OCI-LY7 (cell line): ENCODE measurements around the gene CAPN14. TPM values are rescaled to one million over a fixed set of nuclear protein-coding genes. Genes with fewer than 3 reads are reported as not detected.
A peak's percentile ranks its signal among the peaks of the same experiment; 100 is the strongest.

Experiments used
- BruUV-seq: library from RNA; stranded (reverse); fragments of 400-500 nt; replicated peaks from 2 replicates; lab custom pipeline; 2021; lab: Mats Ljungman, UMichigan
- CTCF ChIA-PET: fragments of 300-600 bp; sonication (Branson Sonifier 250); formaldehyde crosslinking; loops from one replicate; lab custom pipeline; 2022; ENCODE audit warnings: antibody characterized with exemption; ENCODE audit not compliant: unreplicated experiment; lab: Charles Lee
- POLR2A ChIA-PET: fragments of 300-600 bp; sonication (Branson Sonifier 250); formaldehyde crosslinking; loops from one replicate; lab custom pipeline; 2022; ENCODE audit warnings: antibody characterized with exemption; lab: Charles Lee
- DNase-seq: peaks from one replicate; pipeline ENCODE4 v3.0.0-alpha.2; 2015; ENCODE audit warnings: low spot score
- H2AFZ ChIP-seq: fragments of 200-600 bp; sonication (generic), shearing (Covaris generic); 2 replicates; pipeline ENCODE4 v1.6.1; 2014; ENCODE audit warnings: mild to moderate bottlenecking, antibody characterized with exemption, low read length, moderate library complexity
- H3K27ac ChIP-seq: fragments of 200-600 bp; sonication (generic); 2 replicates; pipeline ENCODE4 v1.5.1; 2014; ENCODE audit warnings: mixed run types, low read depth, mild to moderate bottlenecking, moderate library complexity, low read length, inconsistent platforms; ENCODE audit not compliant: poor library complexity, severe bottlenecking
- H3K36me3 ChIP-seq: fragments of 200-600 bp; sonication (generic); 2 replicates; pipeline ENCODE4 v1.6.1; 2014; ENCODE audit warnings: mild to moderate bottlenecking, antibody characterized with exemption, low read length, moderate library complexity, mixed read lengths; ENCODE audit not compliant: insufficient read depth
- H3K4me1 ChIP-seq: fragments of 200-600 bp; sonication (generic); 2 replicates; pipeline ENCODE4 v1.5.1; 2014; ENCODE audit warnings: mild to moderate bottlenecking, low read length; ENCODE audit not compliant: insufficient read depth, poor library complexity, severe bottlenecking
- H3K4me2 ChIP-seq: fragments of 200-600 bp; sonication (generic); 2 replicates; pipeline ENCODE4 v1.6.1; 2014; ENCODE audit warnings: mild to moderate bottlenecking, low read length
- H3K4me3 ChIP-seq: fragments of 200-600 bp; sonication (generic); 2 replicates; pipeline ENCODE4 v1.5.1; 2014; ENCODE audit warnings: mild to moderate bottlenecking, low read depth, low read length; ENCODE audit not compliant: poor library complexity, severe bottlenecking
- H3K79me2 ChIP-seq: fragments of 200-600 bp; sonication (generic); 2 replicates; pipeline ENCODE4 v1.6.1; 2016; ENCODE audit warnings: low read depth, mild to moderate bottlenecking, low read length, moderate library complexity, mixed read lengths; ENCODE audit not compliant: insufficient read depth
- H3K9me2 ChIP-seq: fragments of 200-600 bp; sonication (generic); 2 replicates; pipeline ENCODE4 v1.6.1; 2016; ENCODE audit warnings: mild to moderate bottlenecking, low read length, mixed read lengths; ENCODE audit not compliant: insufficient read depth
- H3K9me3 ChIP-seq: fragments of 200-600 bp; sonication (generic); 2 replicates; pipeline ENCODE4 v1.6.1; 2014; ENCODE audit warnings: mild to moderate bottlenecking, mixed run types, low read length, mixed read lengths
- H4K20me1 ChIP-seq: fragments of 200-600 bp; sonication (generic); 2 replicates; pipeline ENCODE4 v1.6.1; 2014; ENCODE audit warnings: mild to moderate bottlenecking, antibody characterized with exemption, low read length, moderate library complexity, mixed read lengths; ENCODE audit not compliant: insufficient read depth
- EZH2phosphoT487 ChIP-seq: fragments of 200-600 bp; sonication (generic); IDR thresholded peaks from 2 replicates; pipeline ENCODE4 v1.6.1; 2018; ENCODE audit warnings: low read depth, borderline replicate concordance, mild to moderate bottlenecking, mixed run types, antibody characterized with exemption, low read length, moderate library complexity, mixed read lengths
- intact Hi-C: fragments of 100-400 bp; cut with micrococcal nuclease; formaldehyde crosslinking; loops from one replicate; pipeline ENCODE4 v1.10.0; 2022; ENCODE audit not compliant: unreplicated experiment
- total RNA-seq, 2 experiments: library from RNA; depleted of rRNA in 1 of 2; stranded (reverse); fragments of >200 nt in 1 of 2; shearing (Covaris generic) in 1 of 2; gene quantifications; 2 replicates each; pipeline ENCODE4 v1.2.3, GENCODE V29; 2014 to 2022
- TF ChIP-seq, protein P1 (sequence below): fragments of 200-600 bp; sonication (generic); conservative IDR thresholded peaks from 2 replicates; pipeline ENCODE4 v1.5.1; 2014; ENCODE audit warnings: mild to moderate bottlenecking, antibody characterized with exemption, low read length, moderate library complexity, mixed read lengths

CAPN14 gene
- total RNA-seq, 2 experiments from 2014 or later, result 1.4 to 4.0 TPM

DNA sequence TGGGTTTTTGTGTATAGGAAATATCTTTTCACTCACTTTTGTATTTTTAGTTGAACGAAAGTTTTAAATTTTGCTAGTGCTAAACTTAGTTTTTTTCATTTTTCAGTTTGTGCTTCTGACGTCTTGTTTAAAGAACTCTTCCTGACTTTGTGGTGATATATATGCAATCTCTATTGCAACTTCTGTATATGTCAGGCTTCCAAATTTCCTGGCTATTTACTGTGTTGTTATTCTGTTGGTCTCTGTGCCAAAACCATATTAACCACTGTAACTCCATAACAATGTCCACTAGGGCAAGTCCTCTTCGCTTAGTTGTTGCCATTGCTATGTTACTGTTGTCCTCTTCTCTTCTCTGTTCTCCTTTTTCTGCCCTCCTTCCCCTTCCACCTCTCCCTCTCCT is 13.4 kb upstream of the CAPN14 start:
- intact Hi-C loops, result no loop called here

GRCh38 chr2:31228717-31229116 is 11.4 kb upstream of the CAPN14 start:
- peak overlapping the region; percentile 51; the same call in 1 of the 2 replicates for H2AFZ ChIP-seq
- CTCF ChIA-PET, result interaction anchor here (0.7 to 1.7 kb wide), 2 partner anchors 10 to 27 kb away, joined by 3 read pairs; no protein-coding TSS in a partner anchor

More for the DNA sequence above, 13.4 kb upstream of the CAPN14 start:
- H3K9me3 ChIP-seq, result no peaks in the 10 kb centered on the region
- ChIA-PET CTCF (no interaction called here), POLR2A (interaction anchor here (1.0 kb wide), 1 partner anchor 963 kb away, joined by 3 read pairs; no protein-coding TSS in a partner anchor)
- no peaks in the 10 kb centered on the region for H3K36me3 ChIP-seq
- no peaks in the 10 kb centered on the region for H3K9me2 ChIP-seq
- H3K4me1 ChIP-seq, result peaks cover 65% of the 10 kb centered on the region
- no peak overlapping the region for H3K4me3 ChIP-seq
- H2AFZ ChIP-seq, result no peak overlapping the region
- no peak overlapping the region for H3K27ac ChIP-seq
- TF ChIP-seq EZH2phosphoT487, result no peak
- H4K20me1 ChIP-seq, result no peaks in the 10 kb centered on the region
- no peak for DNase-seq
- H3K79me2 ChIP-seq, result no peaks in the 10 kb centered on the region
- no peak overlapping the region for H3K4me2 ChIP-seq
- no TSS peak for BruUV-seq

DNA sequence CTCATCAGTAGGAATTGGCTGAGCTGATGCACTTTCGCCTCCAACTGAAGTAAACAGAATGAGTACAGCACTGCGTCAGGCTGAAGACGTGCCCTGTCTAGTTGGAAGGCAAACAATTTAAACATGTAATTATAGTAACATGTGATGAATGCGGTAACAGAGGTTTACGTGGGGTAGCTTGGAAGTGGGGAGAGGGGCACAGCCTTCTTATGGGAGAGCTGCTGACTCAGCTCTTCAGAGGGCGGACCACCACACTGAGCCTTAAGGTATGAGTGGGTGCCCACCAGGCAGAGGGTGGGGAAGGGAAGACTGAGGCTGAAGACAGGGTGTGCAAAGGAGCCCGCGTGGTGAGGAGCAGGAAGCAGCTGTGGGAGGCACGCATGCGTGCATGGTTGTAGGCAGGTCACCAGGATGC is 10.4 kb upstream of the CAPN14 start:
- Histone ChIP-seq H3K4me2 (peak overlapping the region; percentile 53; the same call in 1 of the 2 replicates), H3K4me3 (no peak overlapping the region), H2AFZ (no peak overlapping the region), H3K27ac (no peak overlapping the region), H4K20me1 (no peaks in the 10 kb centered on the region), H3K36me3 (no peaks in the 10 kb centered on the region), H3K4me1 (peaks cover 40% of the 10 kb centered on the region), H3K79me2 (no peaks in the 10 kb centered on the region), H3K9me3 (no peaks in the 10 kb centered on the region), H3K9me2 (no peaks in the 10 kb centered on the region)
- DNase-seq, result no peak
- TF ChIP-seq, protein P1, sequence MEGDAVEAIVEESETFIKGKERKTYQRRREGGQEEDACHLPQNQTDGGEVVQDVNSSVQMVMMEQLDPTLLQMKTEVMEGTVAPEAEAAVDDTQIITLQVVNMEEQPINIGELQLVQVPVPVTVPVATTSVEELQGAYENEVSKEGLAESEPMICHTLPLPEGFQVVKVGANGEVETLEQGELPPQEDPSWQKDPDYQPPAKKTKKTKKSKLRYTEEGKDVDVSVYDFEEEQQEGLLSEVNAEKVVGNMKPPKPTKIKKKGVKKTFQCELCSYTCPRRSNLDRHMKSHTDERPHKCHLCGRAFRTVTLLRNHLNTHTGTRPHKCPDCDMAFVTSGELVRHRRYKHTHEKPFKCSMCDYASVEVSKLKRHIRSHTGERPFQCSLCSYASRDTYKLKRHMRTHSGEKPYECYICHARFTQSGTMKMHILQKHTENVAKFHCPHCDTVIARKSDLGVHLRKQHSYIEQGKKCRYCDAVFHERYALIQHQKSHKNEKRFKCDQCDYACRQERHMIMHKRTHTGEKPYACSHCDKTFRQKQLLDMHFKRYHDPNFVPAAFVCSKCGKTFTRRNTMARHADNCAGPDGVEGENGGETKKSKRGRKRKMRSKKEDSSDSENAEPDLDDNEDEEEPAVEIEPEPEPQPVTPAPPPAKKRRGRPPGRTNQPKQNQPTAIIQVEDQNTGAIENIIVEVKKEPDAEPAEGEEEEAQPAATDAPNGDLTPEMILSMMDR, result no peak
- TF ChIP-seq EZH2phosphoT487, result no peak
- POLR2A ChIA-PET, result interaction anchor here (1.3 to 1.8 kb wide), 2 partner anchors 29 to 34 kb away, joined by 5 to 6 read pairs; no protein-coding TSS in a partner anchor
- no TSS peak for BruUV-seq
- intact Hi-C loops, result no loop called here
- CTCF ChIA-PET, result interaction anchor here (1.7 kb wide), 1 partner anchor 28 kb away, joined by 3 read pairs; no protein-coding TSS in a partner anchor

More at GRCh38 chr2:31228717-31229116, 11.4 kb upstream of the CAPN14 start:
- no peak overlapping the region for H3K4me3 ChIP-seq
- POLR2A ChIA-PET, result interaction anchor here (0.7 to 1.8 kb wide), 3 partner anchors 27 to 637 kb away, joined by 3 to 7 read pairs (median 5); no protein-coding TSS in a partner anchor
- no peak overlapping the region for H3K27ac ChIP-seq
- BruUV-seq, result no TSS peak
- H3K4me2 ChIP-seq, result peak overlapping the region; percentile 53
- no peaks in the 10 kb centered on the region for H3K9me3 ChIP-seq
- intact Hi-C loops, result no loop called here
- H3K36me3 ChIP-seq, result no peaks in the 10 kb centered on the region
- no peaks in the 10 kb centered on the region for H3K79me2 ChIP-seq
- H3K9me2 ChIP-seq, result no peaks in the 10 kb centered on the region
- no peaks in the 10 kb centered on the region for H4K20me1 ChIP-seq
- DNase-seq, result peak; percentile 37
- H3K4me1 ChIP-seq, result peaks cover 49% of the 10 kb centered on the region
- TF ChIP-seq, protein P1, result no peak
- no peak for TF ChIP-seq EZH2phosphoT487
